ENCODE measurements around the gene KRT39.

DNA sequence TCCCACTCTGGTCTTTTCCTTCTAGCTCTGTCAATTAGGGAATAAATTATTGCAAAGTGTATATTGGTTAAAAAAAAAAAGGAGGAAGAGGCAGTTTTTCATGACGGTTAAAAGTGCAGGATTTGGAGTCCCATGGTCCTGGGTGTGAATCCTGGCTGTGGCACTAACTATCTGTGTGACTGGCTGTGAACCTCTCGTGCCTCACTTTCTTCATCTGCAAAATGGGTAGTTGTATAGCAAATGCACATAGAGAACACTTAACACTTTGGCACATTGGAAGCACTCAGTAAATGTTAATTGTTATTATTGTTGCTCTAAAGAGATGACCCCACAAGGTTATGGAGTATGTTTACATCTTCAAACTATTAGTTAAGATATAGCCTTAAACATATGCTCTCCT, 18.8 kb downstream of the KRT39 start:
- TF ChIP-seq CTCF (IDR thresholded peaks at IDR 0.05; ENCODE audit: borderline replicate concordance, extremely low read depth, low read length, poor library complexity, severe bottlenecking), result no peak
- no peak for TF ChIP-seq EZH2 (IDR thresholded peaks at IDR 0.05; ENCODE audit: borderline replicate concordance, low read depth, low read length, severe bottlenecking)

All from DND-41 (cell line).